A549 (cell line): ENCODE data around the gene IRAK3. TPM values are rescaled to one million over a fixed set of nuclear protein-coding genes. Genes with fewer than 3 reads are reported as not detected.

Experiments used
- ATAC-seq, 2 experiments: fragments of 200-7000 bp in 1 of 2; fragments of >200 bp in 1 of 2; cut with Nextera tagmentation in 1 of 2; cut with Tn5 transposase in 1 of 2; 3 replicates each; pipeline versions ENCODE4 v1.8.0 to v1.9.1; 2018 to 2020; ENCODE audit warnings: mild to moderate bottlenecking in 1 of 2, moderate library complexity in 1 of 2
- CTCF ChIA-PET: fragments of 300-600 bp; sonication (Branson Sonifier 250); formaldehyde crosslinking; extraction: SDS; loops from one replicate; lab custom pipeline; 2021; ENCODE audit warnings: antibody characterized with exemption, inconsistent platforms; lab: Yijun Ruan, JAX
- POLR2A ChIA-PET: fragments of 350-600 bp; formaldehyde crosslinking; extraction: SDS; loops from one replicate; lab custom pipeline; 2021; ENCODE audit warnings: antibody characterized with exemption, inconsistent platforms; lab: Yijun Ruan, JAX
- DNase-seq, 2 experiments: peaks; one replicate each; pipeline versions ENCODE4 v3.0.0 to v3.0.0-alpha.2; 2011 to 2016; ENCODE audit warnings: low read depth in 1 of 2, low spot score in 1 of 2
- FAIRE-seq: peaks from 2 replicates; lab custom pipeline; 2011; peaks lifted over from hg19 to GRCh38; lab: Jason Lieb, UNC
- H3K27ac ChIP-seq, 2 experiments: fragments of >200 bp; sonication (Bioruptor Twin); formaldehyde crosslinking; 3 replicates each; pipeline ENCODE4 v1.5.1; 2016 to 2017
- H3K4me1 ChIP-seq: fragments of >200 bp; sonication (Bioruptor Twin); formaldehyde crosslinking; 3 replicates; pipeline ENCODE4 v1.6.1; 2016
- H3K4me2 ChIP-seq: fragments of >200 bp; sonication (Bioruptor Twin); formaldehyde crosslinking; 3 replicates; pipeline ENCODE4 v1.6.1; 2016
- H3K4me3 ChIP-seq: fragments of >200 bp; sonication (Bioruptor Twin); formaldehyde crosslinking; 3 replicates; pipeline ENCODE4 v1.5.1; 2016
- H3K9me3 ChIP-seq: fragments of >200 bp; sonication (Bioruptor Twin); formaldehyde crosslinking; 3 replicates; pipeline ENCODE4 v1.6.1; 2016
- BCL3 ChIP-seq: fragments of >200 bp; sonication (Bioruptor Twin); formaldehyde crosslinking; IDR thresholded peaks from 3 replicates; pipeline ENCODE4 v1.6.1; 2016
- CBX8 ChIP-seq: fragments of 200-600 bp; sonication (generic); IDR thresholded peaks from 2 replicates; pipeline ENCODE4 v1.6.1; 2016
- CEBPB ChIP-seq, 2 experiments: fragments of >200 bp in 1 of 2; sonication (Bioruptor Twin) in 1 of 2; formaldehyde crosslinking in 1 of 2; IDR thresholded peaks; 2 replicates each; pipeline ENCODE4 v1.6.1; 2012 to 2016
- CTCF ChIP-seq: fragments of >200 bp; sonication (Bioruptor Twin); formaldehyde crosslinking; IDR thresholded peaks from 3 replicates; pipeline ENCODE4 v1.5.1; 2016
- EHF ChIP-seq: fragments of 250-450 bp; sonication (Bioruptor Pico); IDR thresholded peaks from 2 replicates; pipeline ENCODE4 v1.5.0; 2020; ENCODE audit warnings: mild to moderate bottlenecking
- EHMT2 ChIP-seq: fragments of 200-600 bp; sonication (generic); IDR thresholded peaks from 2 replicates; pipeline ENCODE4 v1.6.1; 2016; ENCODE audit warnings: antibody characterized with exemption, low read depth, mild to moderate bottlenecking, moderate library complexity
- EP300 ChIP-seq, 2 experiments: fragments of >200 bp; sonication (Bioruptor Twin); formaldehyde crosslinking; IDR thresholded peaks; 2 replicates in 1 of 2; 3 replicates in 1 of 2; pipeline ENCODE4 v1.6.1; 2016 to 2017
- ESRRA ChIP-seq: fragments of 150-350 bp; IDR thresholded peaks from 2 replicates; pipeline ENCODE4 v1.6.1; 2014; ENCODE audit warnings: mild to moderate bottlenecking, low read length, borderline replicate concordance
- GATA3 ChIP-seq: IDR thresholded peaks from 2 replicates; pipeline ENCODE4 v1.6.1; 2012; ENCODE audit warnings: borderline replicate concordance
- HDAC2 ChIP-seq: fragments of 200-600 bp; sonication (generic); IDR thresholded peaks from 2 replicates; pipeline ENCODE4 v1.6.1; 2016
- HEYL ChIP-seq: fragments of 250-450 bp; sonication (Bioruptor Pico); IDR thresholded peaks from 2 replicates; pipeline ENCODE4 v1.8.0; 2021; ENCODE audit warnings: mild to moderate bottlenecking, moderate library complexity
- HOXA7 ChIP-seq: fragments of 250-450 bp; sonication (Bioruptor Pico); IDR thresholded peaks from 2 replicates; pipeline ENCODE4 v1.5.0; 2020; ENCODE audit warnings: mild to moderate bottlenecking, moderate library complexity
- JUN ChIP-seq, 2 experiments: fragments of >200 bp; sonication (Bioruptor Twin); formaldehyde crosslinking; IDR thresholded peaks; 2 replicates in 1 of 2; 3 replicates in 1 of 2; pipeline ENCODE4 v1.6.1; 2016 to 2017
- KDM1A ChIP-seq: fragments of 200-600 bp; sonication (generic); IDR thresholded peaks from 2 replicates; pipeline ENCODE4 v1.6.1; 2016; ENCODE audit warnings: low read depth, mild to moderate bottlenecking
- KDM5A ChIP-seq: fragments of 200-600 bp; sonication (generic); IDR thresholded peaks from 2 replicates; pipeline ENCODE4 v1.6.1; 2016; ENCODE audit warnings: antibody characterized with exemption, mild to moderate bottlenecking
- MAX ChIP-seq: IDR thresholded peaks from 2 replicates; pipeline ENCODE4 v1.6.1; 2012
- MYC ChIP-seq: IDR thresholded peaks from 2 replicates; pipeline ENCODE4 v1.6.1; 2012; ENCODE audit warnings: mild to moderate bottlenecking, inconsistent platforms, low read length, improper control_type of control experiment, borderline replicate concordance
- NPAS2 ChIP-seq: fragments of 250-450 bp; sonication (Bioruptor Pico); IDR thresholded peaks from 2 replicates; pipeline ENCODE4 v1.8.0; 2022; ENCODE audit warnings: mild to moderate bottlenecking, moderate library complexity, borderline replicate concordance
- NR3C1 ChIP-seq: fragments of >200 bp; sonication (Bioruptor Twin); formaldehyde crosslinking; IDR thresholded peaks from 3 replicates; pipeline ENCODE4 v1.6.1; 2017
- PHF8 ChIP-seq: fragments of 200-600 bp; sonication (generic); IDR thresholded peaks from 2 replicates; pipeline ENCODE4 v1.6.1; 2016; ENCODE audit warnings: low read depth, mild to moderate bottlenecking, antibody characterized with exemption, moderate library complexity, borderline replicate concordance
- POLR2A ChIP-seq: IDR thresholded peaks from 2 replicates; pipeline ENCODE4 v1.6.1; 2012; ENCODE audit warnings: mild to moderate bottlenecking, low read length
- POLR2AphosphoS2 ChIP-seq: conservative IDR thresholded peaks from 2 replicates; pipeline ENCODE4 v1.6.1; 2012; ENCODE audit warnings: low read length, improper control_type of control experiment, inconsistent platforms
- RAD21 ChIP-seq, 2 experiments: fragments of >200 bp in 1 of 2; sonication (Bioruptor Twin) in 1 of 2; formaldehyde crosslinking in 1 of 2; IDR thresholded peaks in 1 of 2; conservative IDR thresholded peaks in 1 of 2; 2 replicates in 1 of 2; 3 replicates in 1 of 2; pipeline ENCODE4 v1.6.1; 2012 to 2018; ENCODE audit warnings: inconsistent platforms in 1 of 2
- RARB ChIP-seq: fragments of 250-450 bp; sonication (Bioruptor Pico); IDR thresholded peaks from 2 replicates; pipeline ENCODE4 v1.8.0; 2021; ENCODE audit warnings: mild to moderate bottlenecking, moderate library complexity
- SMC3 ChIP-seq: fragments of >200 bp; sonication (Bioruptor Twin); formaldehyde crosslinking; IDR thresholded peaks from 3 replicates; pipeline ENCODE4 v1.6.1; 2018; ENCODE audit warnings: inconsistent platforms
- SREBF2 ChIP-seq: fragments of 450-650 bp; IDR thresholded peaks from 2 replicates; pipeline ENCODE4 v1.6.1; 2014; ENCODE audit warnings: mild to moderate bottlenecking, moderate library complexity
- TFCP2L1 ChIP-seq: fragments of 250-450 bp; sonication (Bioruptor Pico); IDR thresholded peaks from 2 replicates; pipeline ENCODE4 v1.5.0; 2021; ENCODE audit warnings: mild to moderate bottlenecking
- USF2 ChIP-seq: fragments of 450-650 bp; IDR thresholded peaks from 2 replicates; pipeline ENCODE4 v1.6.1; 2014; ENCODE audit warnings: antibody characterized with exemption
- ZC3H11A ChIP-seq: fragments of 450-650 bp; IDR thresholded peaks from 2 replicates; pipeline ENCODE4 v1.6.1; 2014; ENCODE audit warnings: antibody characterized with exemption, mild to moderate bottlenecking
- ZNF302 ChIP-seq: fragments of 250-450 bp; sonication (Bioruptor Pico); IDR thresholded peaks from 2 replicates; pipeline ENCODE4 v1.9.0; 2021; ENCODE audit warnings: inconsistent platforms, mild to moderate bottlenecking, moderate library complexity
- WGBS: methylation state at CpG from one replicate; pipeline ENCODE4 v1.1.6; 2017; ENCODE audit errors: missing lambda C conversion rate; 5-methylcytosine and 5-hydroxymethylcytosine counted together
- polyA plus RNA-seq, 4 experiments: library from polyadenylated mRNA; depleted of rRNA in 3 of 4; stranded (reverse); fragments of >200 nt; fragmentation: RNase III in 1 of 4; extraction: RNeasy Plus Mini Kit Qiagen cat#74134 plus additional on column Dnase treatment in 1 of 4; gene quantifications; 2 replicates in 3 of 4; 3 replicates in 1 of 4; pipeline ENCODE4 v1.2.3, GENCODE V29; 2011 to 2017

The IRAK3 gene
- polyA plus RNA-seq, 2 of the 4 experiments (the other 2 are of a cell fraction) = 0.06 to 0.25 TPM

- ATAC-seq (no peak), DNase-seq (no peak), FAIRE-seq (no peak)
- Histone ChIP-seq H3K4me2 (no peak overlapping the region), H3K4me3 (no peak overlapping the region), H3K4me1 (no peaks in the 10 kb centered on the region), H3K27ac (no peak overlapping the region), H3K9me3 (no peaks in the 10 kb centered on the region)
- ChIA-PET CTCF (interaction anchor here (1.5 kb wide), 1 partner anchor 7 kb away, joined by 4 read pairs; no protein-coding TSS in a partner anchor), POLR2A (no interaction called here)
- 93% methylated on average over 1 of the region's 1 CpG for WGBS
- no peak for TF ChIP-seq POLR2A
- no peak for TF ChIP-seq ESRRA
- TF ChIP-seq USF2 = no peak
- no peak for TF ChIP-seq HEYL (CRISPR knock-in tag)
- no peak for TF ChIP-seq HOXA7 (CRISPR knock-in tag)
- TF ChIP-seq RAD21 (conservative IDR thresholded peaks at IDR 0.05 in 1 of 2, IDR thresholded peaks at IDR 0.05 in 1 of 2) = no peak
- TF ChIP-seq ZC3H11A = no peak
- no peak for TF ChIP-seq RARB
- no peak for TF ChIP-seq SREBF2
- no peak for TF ChIP-seq CTCF
- TF ChIP-seq EHF = no peak
- TF ChIP-seq SMC3 = no peak
- TF ChIP-seq MYC = no peak
- TF ChIP-seq POLR2AphosphoS2 = no peak
- no peak for TF ChIP-seq NR3C1
- TF ChIP-seq CBX8 = no peak
- TF ChIP-seq CEBPB (IDR thresholded peaks at IDR 0.05) = no peak
- TF ChIP-seq ZNF302 (CRISPR knock-in tag) = no peak
- no peak for TF ChIP-seq GATA3
These were observed 36.3 kb upstream of the IRAK3 start for GRCh38 chr12:66152732-66153131.

GRCh38 chr12:66154776-66155175, 34.2 kb upstream of the IRAK3 start:
- TF ChIP-seq HEYL (CRISPR knock-in tag) = no peak
- no peak for TF ChIP-seq ESRRA
- TF ChIP-seq HDAC2 = no peak
- no peak for TF ChIP-seq KDM5A
- TF ChIP-seq CTCF = no peak
- no peak for TF ChIP-seq MAX
- TF ChIP-seq BCL3 = no peak
- TF ChIP-seq JUN (IDR thresholded peaks at IDR 0.05) = no peak
- no peak for TF ChIP-seq TFCP2L1 (CRISPR knock-in tag)
- no peak for TF ChIP-seq EHMT2
- no peak for TF ChIP-seq EP300 (IDR thresholded peaks at IDR 0.05)
- TF ChIP-seq POLR2A = no peak
- TF ChIP-seq PHF8 = no peak
- TF ChIP-seq KDM1A = no peak
- TF ChIP-seq NPAS2 (CRISPR knock-in tag) = no peak
- no peak for TF ChIP-seq CBX8
- TF ChIP-seq RARB = no peak
- TF ChIP-seq MYC = no peak
- POLR2A ChIA-PET = no interaction called here
- Histone ChIP-seq H3K4me3 (no peak overlapping the region), H3K9me3 (no peaks in the 10 kb centered on the region), H3K4me1 (no peaks in the 10 kb centered on the region), H3K4me2 (no peak overlapping the region), H3K27ac (no peak overlapping the region)
- no peak for ATAC-seq
- no peak for FAIRE-seq
- CTCF ChIA-PET = interaction anchor here (3.2 kb wide), 1 partner anchor 15 kb away, joined by 10 read pairs; the partner anchor contains the start of gene TMBIM4
- no peak for DNase-seq
